GM19240 (cell line): Measurements from ENCODE around the gene OR2Z1.
"Not testable (repeated sequence)": the region's sequence is repeated elsewhere in the genome, so short reads cannot be mapped to it uniquely, and the experiment has no call there.

Source experiments
- DNase-seq: peaks from one replicate; pipeline ENCODE4 v3.0.0; 2011; ENCODE audit warnings: low spot score; ENCODE audit not compliant: insufficient read length

OR2Z1 gene

GRCh38 chr19:8702350-8702749, 19.1 kb upstream of the OR2Z1 start:
- no peak for DNase-seq

GRCh38 chr19:8703223-8703622, 18.2 kb upstream of the OR2Z1 start:
- DNase-seq: no peak

DNA sequence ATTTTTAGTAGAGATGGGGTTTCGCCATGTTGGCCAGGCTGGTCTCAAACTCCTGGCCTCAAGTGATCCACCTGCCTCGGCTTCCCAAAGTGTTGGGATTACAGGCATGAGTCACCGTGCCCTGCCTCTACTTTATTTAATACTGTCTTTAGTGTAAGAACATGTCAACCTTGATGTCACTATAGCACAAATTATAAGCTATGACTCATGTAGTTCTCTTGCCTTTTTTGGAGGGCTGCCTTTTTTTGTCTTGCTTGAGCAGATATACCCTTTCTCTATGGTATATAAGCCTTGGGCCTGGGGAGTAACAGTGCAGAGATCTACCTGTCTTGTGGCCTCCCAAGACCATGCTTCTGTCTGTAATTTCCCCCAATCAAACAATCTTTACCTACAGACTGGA, 16.1 kb upstream of the OR2Z1 start:
- DNase-seq: not testable (repeated sequence)

DNA sequence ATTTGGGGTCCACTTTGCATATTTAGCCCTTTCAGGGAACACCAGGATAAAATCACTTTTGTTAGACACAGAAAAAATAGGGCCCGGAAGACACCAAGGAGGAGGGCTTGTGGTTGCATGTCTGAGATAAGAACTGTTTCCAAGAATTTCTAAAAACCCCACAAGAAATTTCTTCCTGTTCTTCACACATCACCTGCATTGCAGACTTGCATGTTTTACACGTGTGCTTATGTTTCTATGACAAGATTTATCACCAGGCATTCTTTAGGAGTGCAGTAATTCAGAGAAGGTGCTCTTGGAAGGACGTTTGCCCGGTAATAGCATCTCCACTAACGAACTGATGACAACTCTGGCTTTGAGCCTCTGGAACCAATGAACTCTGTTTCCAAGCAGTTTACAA, 15.7 kb upstream of the OR2Z1 start:
- no peak for DNase-seq

DNA sequence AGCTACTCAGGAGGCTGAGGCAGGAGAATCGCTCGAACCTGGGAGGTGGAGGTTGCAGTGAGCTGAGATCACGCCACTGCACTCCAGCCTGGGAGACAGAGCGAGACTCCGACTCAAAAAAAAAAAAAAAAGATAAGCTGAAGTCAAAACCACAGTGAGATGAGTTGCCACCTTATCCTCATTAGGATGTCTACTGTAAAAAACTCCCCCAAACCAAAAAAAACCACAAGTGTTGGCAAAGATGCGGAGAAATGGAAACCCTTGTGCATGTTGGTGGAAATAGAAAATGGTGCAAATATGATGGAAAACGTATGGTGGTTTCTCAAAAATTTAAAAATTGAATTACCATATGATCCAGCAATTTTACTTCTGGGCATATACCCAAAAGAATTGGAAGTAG, 11.1 kb upstream of the OR2Z1 start:
- not testable (repeated sequence) for DNase-seq

DNA sequence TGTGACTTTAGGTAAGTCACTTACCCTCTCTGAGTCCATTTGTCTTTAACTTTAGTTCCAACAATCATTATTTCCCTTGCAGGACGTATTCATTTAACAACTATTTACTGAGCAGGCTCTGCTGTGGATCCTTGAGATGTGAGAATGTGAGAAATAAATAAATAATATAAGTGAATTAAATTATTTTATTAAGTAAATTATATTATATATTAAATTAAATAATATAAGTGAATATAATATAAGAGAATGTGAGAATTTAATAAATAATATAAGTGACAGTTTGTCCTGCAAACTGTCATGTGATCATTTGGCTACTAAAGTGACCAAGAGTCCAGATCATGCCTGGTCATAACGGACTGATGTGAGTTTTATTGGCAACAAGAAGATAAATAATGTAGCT, 598 bp downstream of the OR2Z1 start:
- no peak for DNase-seq

DNA sequence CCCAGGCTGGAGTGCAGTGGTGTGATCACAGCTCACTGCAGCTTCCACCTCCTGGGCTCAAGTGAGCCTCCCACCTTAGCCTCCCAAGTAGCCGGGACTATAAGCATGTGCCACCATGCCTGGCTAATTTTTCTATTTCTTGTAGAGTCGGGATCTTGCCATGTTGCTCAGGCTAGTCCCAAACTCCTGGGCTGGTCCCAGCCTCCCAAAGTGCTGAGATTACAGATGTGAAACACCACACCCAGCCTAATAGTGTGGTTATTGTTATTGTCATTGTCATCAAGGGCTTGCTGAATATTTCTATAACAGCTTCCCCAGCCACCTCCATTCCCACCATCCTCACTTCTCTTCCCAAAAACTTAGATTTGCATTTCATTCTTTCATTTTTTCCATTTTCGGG, 2.8 kb downstream of the OR2Z1 start:
- DNase-seq: no peak

GRCh38 chr19:8731428-8732169, 10.2 kb downstream of the OR2Z1 start:
- DNase-seq: no peak

DNA sequence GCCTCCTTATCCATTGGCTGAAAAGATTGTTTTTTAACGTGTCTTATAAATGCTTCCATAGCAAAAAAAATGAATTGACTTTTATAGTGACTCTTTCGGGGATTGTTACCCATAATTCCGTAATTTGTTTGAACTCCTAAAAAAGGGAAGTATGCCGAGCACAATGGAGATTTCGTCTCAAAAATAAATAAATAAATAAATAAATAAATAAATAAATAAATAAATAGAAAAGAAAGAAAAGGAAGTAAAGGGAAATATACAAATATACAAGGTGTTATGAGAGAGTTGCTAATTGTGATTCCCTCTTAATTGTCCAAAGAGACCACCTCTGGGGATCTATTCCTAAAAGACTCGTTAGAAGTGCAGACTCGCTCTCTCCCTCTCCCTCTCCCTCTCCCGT, 16.9 kb downstream of the OR2Z1 start:
- DNase-seq: no peak

- not testable (repeated sequence) for DNase-seq
These were observed 18.0 kb downstream of the OR2Z1 start for GRCh38 chr19:8739291-8740065.

- not testable (repeated sequence) for DNase-seq
These were observed 45.8 kb downstream of the OR2Z1 start for GRCh38 chr19:8767257-8767656.

GRCh38 chr19:8769265-8769664, 47.8 kb downstream of the OR2Z1 start:
- DNase-seq: not testable (repeated sequence)

GRCh38 chr19:8773587-8773986, 52.2 kb downstream of the OR2Z1 start:
- not testable (repeated sequence) for DNase-seq
